NCI-H345 treated with DMSO at 0.1 percent for 48 hours (cell line): ENCODE results near the gene L1TD1.
"Not testable (repeated sequence)": the region's sequence is repeated elsewhere in the genome, so short reads cannot be mapped to it uniquely, and the experiment has no call there.

Experiments
- DNase-seq: peaks from one replicate; lab custom pipeline; 2025; ENCODE audit not compliant: unreplicated experiment; lab: John Stamatoyannopoulos, UW

Gene L1TD1

DNA sequence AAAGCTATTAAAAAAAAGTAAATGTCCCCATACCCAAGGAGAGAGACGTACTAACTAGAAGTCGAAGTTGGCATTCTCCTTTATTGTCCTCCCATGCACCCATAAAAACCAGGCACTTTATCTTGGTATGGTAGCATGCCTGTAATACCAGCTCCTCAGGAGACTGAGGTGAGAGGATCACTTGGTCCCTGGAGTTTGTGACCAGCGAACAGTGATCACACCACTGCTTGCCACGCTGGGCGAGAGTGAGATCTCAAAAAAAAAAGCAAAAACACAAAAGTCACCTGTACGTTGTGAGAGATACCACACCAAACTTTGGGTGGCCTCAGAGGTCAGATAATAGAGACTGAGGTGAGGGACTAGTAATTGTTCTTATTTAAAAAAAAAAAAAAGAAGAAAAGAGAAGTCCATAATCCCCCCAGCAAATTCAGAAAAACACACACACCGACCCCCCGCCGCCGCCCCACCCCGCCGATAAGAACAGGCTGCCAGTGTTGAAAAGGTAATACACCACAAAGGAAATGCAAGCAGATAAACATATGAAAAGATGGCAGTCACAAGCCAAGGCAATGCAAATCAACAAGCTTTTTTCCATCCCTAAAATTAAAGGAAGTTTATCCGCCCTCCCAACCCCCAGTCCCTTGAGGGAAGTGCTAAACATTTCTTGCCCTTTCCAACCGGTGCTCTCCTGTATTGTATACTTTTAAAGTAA lies 3.6 kb downstream of the L1TD1 start:
- no peak for DNase-seq

DNA sequence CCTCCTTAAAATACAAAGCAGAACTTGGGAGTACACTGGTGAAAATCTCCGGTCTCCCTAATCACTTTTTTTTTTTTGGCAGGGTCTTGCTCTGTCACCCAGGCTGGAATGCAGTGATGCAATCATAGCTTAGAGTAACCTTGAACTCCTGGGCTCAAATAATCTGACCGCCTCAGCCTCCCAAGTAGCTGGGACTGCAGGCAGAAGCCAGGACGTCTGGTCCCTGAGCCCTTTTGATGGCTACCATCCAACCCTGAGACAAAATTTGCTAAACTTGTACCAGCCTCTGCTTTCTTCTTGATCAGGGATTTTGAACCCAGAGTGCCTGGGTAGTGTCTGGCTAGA lies 4.1 kb downstream of the L1TD1 start:
- no peak for DNase-seq

DNA sequence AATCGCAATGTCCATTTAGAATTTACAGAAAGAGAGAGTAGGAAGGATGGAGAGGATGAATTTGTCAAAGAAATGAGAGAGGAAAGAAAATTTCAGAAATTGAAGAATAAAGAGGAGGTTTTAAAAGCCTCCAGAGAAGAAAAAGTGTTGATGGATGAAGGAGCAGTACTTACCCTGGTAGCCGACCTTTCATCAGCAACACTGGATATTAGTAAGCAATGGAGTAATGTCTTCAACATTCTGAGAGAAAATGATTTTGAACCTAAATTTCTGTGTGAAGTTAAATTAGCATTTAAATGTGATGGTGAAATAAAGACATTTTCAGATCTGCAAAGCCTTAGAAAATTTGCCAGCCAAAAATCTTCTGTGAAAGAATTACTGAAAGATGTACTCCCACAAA lies 12.5 kb downstream of the L1TD1 start:
- DNase-seq = no peak

DNA sequence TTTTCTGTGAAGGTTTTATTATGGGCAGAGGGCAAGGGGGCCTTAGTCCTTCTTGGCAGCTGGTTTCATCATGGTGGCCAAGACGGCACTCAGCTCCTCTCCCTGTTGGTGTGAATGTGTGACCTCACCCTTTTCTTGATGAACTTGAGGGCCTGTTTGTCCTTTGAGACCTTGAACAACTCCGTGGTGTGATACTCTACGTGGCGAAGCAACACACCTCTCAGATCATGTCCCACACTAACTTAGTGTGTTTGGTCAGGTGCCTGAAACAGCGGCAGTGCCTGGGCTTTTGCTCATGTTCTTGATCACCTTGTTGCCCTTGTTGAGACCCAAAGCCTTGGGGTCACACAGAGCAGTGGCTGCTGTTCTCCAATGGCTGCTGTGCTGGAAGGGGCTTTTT lies 13.4 kb downstream of the L1TD1 start:
- DNase-seq = no peak

DNA sequence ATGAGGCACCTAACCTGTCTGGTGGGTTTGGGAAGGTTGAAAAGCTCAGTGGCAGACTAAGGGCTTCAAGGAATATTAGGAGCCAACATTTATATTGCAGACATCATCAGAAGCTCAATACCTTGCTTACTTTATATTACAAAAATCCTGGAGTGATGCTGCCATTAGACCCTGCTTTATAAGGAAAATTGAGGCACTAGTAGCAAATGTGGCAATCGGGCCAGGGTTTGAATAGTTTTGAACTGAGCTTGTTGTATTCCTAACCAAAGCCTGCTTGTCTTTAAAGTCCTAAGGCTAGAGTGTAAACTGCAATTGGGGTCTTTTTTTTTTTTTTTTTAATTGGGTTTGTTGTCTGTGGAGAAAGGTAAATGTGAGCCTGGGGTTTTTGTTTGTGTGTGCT lies 14.3 kb downstream of the L1TD1 start:
- no peak for DNase-seq

DNA sequence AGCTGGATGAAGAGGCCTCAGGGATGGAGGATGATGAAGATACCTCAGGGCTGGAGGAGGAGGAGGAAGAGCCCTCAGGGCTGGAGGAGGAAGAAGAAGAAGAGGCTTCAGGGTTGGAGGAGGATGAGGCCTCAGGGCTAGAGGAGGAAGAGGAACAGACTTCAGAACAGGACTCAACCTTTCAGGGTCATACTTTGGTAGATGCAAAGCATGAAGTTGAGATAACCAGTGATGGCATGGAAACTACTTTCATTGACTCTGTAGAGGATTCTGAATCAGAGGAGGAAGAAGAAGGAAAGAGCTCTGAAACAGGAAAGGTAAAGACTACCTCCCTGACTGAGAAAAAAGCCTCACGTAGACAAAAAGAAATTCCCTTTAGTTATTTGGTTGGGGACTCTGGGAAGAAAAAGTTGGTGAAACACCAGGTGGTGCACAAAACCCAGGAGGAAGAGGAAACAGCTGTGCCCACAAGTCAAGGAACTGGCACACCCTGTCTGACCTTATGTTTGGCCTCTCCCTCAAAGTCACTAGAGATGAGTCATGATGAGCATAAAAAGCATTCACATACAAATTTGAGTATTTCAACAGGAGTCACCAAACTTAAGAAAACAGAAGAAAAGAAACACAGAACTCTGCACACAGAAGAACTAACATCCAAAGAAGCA lies 15.4 kb downstream of the L1TD1 start:
- DNase-seq = no peak

DNA sequence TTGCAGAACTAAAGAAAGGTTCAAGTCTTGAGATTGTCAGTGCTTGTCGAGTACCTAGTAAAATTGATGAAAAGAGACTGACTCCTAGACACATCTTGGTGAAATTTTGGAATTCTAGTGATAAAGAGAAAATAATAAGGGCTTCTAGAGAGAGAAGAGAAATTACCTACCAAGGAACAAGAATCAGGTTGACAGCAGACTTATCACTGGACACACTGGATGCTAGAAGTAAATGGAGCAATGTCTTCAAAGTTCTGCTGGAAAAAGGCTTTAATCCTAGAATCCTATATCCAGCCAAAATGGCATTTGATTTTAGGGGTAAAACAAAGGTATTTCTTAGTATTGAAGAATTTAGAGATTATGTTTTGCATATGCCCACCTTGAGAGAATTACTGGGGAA lies 16.3 kb downstream of the L1TD1 start:
- no peak for DNase-seq

DNA sequence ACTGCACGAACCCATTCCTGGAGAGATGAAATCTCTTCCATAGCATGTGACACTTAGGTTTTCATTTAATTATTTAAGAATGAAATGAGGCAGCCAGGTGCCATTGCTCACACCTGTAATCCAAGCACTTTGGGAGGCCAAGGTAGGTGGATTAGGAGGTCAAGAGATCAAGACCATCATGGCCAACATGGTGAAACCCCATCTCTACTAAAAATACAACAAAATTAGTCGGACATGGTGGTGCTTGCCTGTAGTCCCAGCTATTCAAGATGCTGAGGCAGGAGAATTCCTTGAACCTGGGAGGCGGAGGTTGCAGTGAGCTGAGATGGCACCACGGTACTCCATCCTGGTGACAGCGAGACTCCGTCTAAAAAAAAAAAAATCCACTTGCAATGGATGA lies 17.8 kb downstream of the L1TD1 start:
- DNase-seq = no peak

DNA sequence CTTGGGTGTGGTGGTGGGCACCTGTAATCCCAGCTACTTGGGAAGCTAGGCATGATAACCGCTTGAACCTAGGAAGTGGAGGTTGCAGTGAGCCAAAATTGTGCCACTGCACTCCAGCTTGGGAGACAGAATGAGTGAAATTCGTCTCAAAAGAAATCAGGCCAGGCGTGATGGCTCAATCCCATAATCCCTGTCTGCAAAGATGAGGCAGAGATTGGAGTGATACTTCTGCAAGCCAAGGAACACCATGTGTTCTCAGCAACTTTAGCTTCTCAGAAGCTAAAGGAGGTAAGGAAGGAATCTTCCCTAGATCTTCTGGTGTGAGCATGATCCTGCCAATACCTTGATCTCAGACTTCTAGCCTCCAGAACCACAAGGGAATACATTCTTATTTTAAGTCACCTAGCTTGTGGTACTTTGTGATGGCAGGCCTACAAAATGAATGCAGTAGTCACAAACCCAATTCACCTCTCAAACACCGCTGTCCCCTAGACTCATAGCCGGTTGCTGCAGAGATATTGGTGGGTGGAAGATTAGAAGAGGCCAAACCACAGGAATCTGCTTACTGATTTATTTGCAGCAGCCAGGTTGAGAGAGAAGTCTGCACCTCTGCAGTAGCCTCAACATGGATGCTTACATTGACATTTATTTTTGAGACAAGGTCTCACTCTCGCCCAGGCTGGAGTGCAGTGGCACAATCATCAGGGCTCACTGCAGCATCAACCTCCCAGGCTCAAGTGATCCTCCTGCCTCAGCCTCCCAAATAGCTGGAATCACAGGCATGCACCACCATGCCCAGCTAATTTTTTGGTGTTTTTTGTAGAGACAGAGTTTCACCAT lies 18.6 kb downstream of the L1TD1 start:
- DNase-seq = no peak

DNA sequence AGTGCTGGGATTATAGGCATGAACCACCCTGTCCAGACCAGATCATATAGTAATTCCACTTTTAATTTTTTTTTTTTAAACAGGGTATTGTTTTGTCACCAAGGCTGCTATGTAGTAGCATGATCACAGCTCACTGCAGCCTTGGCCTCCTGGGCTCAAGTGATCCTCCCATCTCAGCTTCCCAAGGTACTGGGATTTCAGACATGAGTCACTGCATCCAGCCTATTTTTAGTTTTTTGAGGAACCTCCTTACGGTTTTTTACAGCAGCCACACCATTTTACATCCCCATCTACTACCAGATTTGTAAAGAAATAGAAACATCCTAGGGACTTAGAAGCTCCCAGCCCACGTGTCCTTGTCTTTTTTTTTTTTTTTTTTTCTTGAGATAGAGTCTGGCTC lies 24.0 kb downstream of the L1TD1 start:
- DNase-seq = no peak

DNA sequence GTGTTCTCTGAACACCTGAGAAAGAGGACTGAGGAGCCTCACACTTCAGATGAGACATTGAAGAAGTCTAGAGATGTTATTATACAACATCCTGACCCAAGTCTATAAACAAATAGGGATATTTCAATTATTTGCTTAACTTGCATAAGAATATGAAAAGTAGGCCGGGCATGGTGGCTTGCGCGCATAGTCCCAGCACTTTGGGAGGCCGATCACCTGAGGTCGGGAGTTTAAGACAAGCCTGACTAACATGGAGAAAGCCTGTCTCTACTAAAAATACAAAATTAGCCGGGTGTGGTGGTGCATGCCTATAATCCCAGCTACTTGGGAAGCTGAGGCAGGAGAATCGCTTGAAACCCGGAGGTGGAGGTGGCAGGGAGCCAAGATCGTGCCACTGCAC lies 25.8 kb downstream of the L1TD1 start:
- not testable (repeated sequence) for DNase-seq

DNA sequence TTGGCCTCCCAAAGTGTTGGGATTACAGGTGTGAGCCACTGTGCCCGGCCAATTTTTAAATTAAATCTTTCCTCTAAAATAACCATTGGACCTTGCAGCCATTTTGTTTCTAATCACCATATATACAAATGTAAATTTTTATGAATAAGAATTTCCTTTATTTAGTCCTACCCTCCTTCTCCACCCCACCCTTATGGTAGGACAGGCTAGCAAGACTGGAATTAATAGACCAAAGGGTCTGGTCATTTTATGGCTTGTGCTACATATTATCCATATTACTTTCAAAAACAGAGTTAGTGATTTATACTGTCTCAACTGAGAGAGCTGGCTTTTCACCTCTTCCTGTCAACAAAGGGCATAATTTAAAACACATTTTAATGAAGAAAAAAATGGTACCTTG lies 26.5 kb downstream of the L1TD1 start:
- no peak for DNase-seq

DNA sequence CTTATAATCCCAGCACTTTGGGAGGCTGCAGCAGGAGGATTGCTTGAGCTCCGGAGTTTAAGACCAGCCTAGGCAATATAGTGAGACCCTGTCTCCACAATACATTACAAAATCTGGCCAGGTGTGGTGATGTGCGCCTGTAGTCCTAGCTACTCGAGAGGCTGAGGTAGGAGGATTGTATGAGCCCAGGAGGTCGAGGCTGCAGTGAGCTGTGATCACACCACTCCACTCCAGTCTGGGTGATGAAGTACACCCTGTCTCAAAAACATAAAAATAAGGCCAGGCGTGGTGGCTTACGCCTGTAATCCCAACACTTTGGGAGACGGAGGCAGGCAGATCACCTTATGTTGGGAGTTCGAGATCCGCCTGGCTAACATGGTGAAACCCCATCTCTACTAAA lies 27.7 kb downstream of the L1TD1 start:
- no peak for DNase-seq

DNA sequence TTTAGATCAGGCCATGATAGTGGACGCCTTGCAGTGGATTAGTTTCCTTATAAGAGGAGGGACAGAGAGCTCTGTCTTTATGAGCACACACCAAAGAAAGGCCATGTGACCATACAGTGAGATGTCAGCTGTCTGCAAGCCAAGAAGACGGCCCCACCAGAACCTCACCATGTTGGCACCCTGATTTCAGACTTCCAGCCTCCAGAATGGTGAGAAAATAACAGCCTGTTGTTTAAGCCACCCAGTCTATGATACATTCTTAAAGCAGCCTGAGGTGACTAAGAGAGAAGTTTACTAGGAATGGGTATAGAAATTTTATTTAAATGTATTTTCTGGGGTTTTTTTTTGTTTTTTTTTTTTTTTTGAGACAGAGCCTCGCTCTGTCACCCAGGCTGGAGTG lies 29.5 kb downstream of the L1TD1 start:
- no peak for DNase-seq

DNA sequence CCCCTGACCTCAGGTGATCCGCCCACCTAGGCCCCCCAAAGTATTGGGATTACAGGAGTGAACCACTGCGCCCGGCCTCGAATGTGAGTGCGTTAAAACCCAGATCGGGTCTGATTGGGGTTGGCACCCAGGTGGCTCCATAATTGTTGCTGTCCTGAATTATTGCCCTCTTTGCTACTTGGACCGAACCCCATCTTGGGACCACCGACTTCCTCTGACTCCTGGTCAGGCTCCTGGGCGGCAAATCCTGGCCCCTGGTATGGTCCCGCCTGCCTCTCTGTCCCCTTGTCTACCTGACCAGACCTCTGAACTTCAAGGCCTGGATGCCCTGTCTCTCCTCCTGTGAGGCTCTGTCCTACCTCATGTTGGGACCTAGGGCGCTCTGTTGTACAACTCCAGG lies 32.8 kb downstream of the L1TD1 start:
- no peak for DNase-seq

DNA sequence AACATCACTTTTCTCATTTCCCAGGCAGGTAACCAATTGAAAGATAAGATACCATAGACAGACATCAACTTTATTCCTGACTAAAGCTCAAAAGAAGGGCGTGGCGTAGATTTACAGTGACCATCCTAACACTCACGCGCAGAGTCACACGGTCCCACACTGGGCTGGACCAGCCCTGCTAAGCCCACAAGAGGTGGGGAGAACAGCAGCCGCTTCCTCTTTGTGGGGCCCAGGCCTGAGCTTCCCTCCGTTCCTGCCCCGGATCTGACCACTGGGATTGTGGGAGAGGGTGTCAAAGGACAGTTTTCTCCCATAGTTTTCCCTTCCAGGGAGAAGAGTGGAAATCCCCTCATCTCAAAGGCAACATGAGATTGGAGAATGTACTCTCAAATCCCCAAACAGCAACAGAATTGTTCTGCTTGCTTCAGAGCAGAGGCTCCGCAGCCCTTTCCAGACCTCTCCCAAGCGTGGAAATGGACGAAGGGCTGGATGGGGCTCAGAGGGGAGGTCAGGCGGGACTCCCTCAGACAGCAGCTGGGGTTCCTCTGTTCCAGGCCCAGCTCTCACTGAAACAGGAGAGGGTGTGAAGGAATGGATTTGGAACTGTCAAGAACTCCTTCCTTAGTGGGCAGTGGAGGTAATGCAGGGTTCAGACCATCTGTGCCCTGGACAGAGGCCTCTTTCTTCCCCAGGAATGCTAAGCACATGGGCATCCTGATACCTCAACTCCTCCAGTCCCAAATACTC lies 33.7 kb downstream of the L1TD1 start:
- DNase-seq = no peak

DNA sequence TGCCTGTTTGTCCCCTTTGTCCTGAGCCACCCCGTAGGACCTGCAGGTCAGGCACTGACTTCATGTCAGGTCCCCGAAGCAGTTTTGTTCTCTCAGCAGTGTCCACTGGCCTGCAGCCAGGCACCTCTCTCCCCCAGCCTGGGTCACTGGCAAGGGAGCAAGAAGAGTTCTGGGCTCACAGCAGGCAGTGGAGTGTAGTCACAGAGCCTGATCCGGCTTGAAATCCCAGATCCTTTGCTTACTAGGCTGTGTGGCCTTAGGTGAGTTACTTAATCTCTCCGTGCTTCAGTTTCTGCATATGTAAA lies 34.2 kb downstream of the L1TD1 start:
- no peak for DNase-seq

DNA sequence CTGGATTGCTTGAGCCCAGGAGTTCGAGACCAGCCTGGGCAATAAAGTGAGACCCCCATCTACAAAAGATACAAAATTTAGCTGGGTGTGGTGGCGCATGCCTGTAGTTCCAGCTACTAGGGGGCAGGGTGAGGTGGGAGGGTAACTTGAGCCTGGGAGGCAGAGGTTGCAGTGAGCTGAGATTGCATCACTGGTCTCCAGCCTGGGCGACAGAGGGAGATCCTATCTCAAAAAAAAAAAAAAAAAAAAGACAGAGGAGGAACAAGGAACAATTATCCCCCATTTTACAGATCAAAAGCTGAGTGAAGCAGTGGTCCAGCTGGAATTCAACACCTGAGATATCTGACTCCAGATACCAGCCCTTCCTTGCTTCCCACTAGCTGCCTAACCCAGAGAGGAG lies 34.8 kb downstream of the L1TD1 start:
- DNase-seq = no peak

DNA sequence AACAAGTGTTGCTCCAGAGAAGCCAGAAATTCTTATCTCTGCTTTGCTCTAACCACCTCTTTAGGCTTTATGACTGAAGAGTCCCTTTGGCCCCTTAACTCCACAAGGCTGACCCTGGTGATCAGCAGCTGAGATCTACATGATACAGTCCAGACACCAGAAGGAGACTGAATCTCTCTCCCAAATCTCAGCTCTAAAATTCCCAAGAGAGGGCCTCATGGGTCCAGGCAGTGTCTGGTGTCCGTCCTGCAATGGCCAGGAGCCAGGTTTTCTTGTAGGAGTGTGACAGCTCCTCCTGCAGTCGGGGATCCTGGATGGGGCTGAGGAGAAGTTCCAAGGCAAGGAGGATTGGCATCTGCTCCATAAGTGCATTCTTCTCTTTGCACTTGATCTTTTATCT lies 35.3 kb downstream of the L1TD1 start:
- no peak for DNase-seq

DNA sequence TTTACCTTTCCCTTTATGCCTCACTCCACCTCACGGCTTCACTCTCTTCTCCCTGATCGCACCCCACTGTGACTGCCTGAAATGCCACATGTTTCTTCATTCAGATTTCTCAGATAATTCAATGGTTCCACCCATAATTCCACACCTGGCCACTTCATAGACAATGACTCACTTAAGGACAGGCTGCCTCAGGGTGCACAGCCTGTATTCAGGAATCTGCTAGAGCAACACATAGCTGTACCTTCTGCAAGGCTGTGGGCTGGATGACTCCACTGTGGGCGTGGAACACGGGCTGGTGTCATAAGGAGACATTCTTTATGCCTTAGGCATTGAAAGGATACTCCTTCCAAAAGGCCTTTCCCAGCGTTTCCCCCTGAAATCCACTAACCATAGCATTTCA lies 36.1 kb downstream of the L1TD1 start:
- peak; percentile 36 for DNase-seq

DNA sequence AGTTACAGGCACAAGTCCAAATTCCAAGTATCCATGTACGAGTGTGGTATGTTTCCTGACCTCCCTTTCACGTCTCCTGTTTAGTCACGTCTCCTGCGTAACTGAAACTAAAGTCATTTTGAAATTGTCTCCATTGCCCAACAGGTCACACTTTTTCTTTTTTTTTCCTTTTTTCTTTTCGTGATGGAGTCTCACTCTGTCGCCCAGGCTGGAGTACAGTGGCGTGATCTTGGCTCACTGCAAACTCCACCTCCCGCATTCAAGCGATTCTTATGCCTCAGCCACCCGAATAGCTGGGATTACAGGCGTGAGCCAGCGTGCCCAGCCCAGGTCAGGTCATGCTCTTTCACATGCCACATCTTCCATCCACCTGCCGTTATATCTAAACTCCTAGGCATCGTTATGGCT lies 38.2 kb downstream of the L1TD1 start:
- DNase-seq = no peak

DNA sequence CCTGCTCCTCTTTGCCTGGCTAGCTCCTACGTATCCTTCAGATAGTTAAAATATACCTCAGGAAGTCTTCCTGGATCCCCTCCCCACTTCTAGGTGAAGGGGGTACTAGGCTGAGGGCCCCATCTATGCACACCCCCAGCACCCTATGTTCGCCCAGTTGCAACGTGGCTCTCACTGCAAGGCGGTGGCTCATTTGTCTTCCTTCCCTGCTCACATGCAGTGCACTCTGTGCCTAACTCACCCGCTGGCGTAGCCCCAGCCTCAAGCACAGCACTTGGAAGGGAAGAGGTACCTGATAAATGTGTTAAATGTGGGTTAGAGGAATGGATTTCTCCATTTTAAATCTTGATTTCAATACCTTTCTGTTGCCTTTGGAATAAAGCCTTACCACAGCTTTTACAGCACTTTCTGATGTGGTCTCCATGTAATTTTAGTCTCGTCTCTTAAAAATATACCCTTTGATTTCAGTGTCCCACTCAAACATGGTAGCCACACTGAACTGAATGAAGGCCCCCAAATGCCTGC lies 39.3 kb downstream of the L1TD1 start:
- DNase-seq = no peak
